ENCODE results near the gene TBXA2R.
"Not testable (repeated sequence)": the region's sequence is repeated elsewhere in the genome, so short reads cannot be mapped to it uniquely, and the experiment has no call there.

Gene TBXA2R

DNA sequence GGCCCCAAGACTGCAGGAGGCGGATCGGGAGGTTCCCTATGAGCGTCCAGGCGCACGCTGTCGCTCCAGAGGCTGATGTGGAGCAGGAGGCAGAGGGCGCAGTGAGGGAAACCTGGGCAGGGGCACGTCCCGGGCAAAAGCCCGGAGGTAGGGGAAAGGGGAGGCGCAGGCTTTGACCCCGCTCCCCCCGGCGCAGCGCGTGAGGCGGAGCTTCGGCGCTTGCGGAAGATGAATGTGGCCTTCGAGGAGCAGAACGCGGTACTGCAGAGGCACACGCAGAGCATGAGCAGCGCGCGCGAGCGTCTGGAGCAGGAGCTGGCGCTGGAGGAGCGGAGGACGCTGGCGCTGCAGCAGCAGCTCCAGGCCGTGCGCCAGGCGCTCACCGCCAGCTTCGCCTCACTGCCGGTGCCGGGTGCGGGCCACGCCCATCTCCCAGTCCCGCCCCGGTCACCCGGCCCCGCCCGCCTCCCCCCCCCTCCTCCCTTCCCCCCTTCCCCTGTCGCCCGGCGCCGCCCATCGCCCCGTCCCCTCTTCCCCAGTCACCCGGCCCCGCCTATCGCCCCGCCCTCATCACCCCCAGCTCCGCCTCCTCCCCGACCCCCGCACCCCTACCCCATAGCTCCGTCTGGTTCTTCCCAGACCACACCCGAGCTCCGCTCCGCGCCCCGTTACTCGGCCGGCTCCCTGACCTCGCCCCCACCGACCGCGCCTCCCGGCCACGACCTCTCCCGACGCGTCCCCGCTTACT is 29.8 kb downstream of the TBXA2R start:
- no peak for DNase-seq

DNA sequence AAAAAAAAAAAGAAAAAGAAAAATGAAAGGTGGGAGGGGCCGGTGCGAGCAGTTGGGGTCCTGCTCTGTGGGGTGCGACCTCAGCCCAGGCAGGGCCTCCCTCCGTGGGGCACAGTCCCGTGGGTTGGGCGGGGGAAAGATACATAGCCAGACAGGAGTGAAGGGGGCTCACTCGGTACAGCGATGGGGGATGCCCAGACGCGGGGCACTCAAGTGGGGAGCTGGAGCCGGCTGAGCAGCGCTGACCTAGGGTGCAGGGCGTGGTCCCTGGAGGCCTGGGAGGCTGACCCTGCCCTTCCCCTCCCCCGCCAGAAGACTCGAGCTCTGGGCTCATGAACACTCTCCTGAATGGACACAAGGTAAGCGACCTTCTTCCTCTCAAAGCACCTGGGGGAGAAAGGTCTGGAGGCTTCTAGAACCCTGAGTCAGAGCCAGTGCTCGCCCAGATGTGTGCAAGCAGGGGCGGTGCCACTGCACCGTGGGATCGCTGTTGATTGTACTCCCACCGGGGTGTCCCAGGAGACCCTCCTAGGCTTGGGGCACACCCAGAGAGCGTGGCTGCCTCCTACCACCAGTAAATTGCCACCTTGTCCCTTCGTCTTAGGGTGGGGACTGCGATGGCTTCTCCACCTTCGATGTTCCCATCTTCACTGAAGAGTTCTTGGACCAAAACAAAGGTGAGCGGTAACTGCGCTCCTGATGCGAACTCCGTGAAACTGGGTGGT is 30.6 kb downstream of the TBXA2R start:
- DNase-seq, result no peak

- peak; percentile 40 for DNase-seq
These were observed 31.4 kb downstream of the TBXA2R start for GRCh38 chr19:3575260-3575741.

DNA sequence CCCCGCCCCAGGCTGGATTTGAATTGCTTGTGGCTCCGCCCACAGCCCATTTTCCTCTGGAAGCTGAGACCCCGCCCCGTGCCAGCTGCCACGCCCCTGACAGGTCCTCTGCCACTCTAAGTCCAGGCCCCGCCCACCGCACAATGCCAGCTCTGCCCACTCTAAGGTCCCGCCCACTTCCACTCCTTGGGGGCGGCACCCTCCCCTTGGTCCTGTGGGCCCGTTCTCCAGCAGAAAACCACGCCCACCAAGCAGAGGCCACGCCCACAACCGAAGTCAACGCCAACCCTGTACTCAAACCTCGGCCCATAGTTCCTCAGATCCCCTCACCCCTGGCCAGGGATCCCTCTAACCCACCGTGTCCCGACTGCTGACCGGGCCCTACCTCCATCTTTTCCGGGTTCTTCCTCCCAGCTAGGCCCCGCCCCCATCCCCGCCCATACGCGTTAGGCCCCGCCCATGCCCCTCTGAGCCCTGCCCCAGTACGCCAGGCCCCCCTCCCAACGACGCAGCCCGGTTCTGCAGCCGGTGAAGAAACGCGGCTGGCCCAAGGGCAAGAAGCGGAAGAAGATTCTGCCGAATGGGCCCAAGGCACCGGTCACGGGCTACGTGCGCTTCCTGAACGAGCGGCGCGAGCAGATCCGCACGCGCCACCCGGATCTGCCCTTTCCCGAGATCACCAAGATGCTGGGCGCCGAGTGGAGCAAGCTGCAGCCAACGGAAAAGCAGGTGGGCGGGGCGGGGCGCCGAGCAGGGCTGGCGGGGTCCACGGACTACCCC is 32.6 kb downstream of the TBXA2R start:
- peak; percentile 95 for DNase-seq

- DNase-seq, result peak; percentile 39
These were observed 33.4 kb downstream of the TBXA2R start for GRCh38 chr19:3573162-3573857.

- DNase-seq, result no peak
These were observed 33.9 kb downstream of the TBXA2R start, which contains the start of gene HMG20B for GRCh38 chr19:3572855-3573161. TSS of gene HMG20B (plus strand) at chr19:3572944. CDS start at chr19:3573310, 366 bp downstream.

DNA sequence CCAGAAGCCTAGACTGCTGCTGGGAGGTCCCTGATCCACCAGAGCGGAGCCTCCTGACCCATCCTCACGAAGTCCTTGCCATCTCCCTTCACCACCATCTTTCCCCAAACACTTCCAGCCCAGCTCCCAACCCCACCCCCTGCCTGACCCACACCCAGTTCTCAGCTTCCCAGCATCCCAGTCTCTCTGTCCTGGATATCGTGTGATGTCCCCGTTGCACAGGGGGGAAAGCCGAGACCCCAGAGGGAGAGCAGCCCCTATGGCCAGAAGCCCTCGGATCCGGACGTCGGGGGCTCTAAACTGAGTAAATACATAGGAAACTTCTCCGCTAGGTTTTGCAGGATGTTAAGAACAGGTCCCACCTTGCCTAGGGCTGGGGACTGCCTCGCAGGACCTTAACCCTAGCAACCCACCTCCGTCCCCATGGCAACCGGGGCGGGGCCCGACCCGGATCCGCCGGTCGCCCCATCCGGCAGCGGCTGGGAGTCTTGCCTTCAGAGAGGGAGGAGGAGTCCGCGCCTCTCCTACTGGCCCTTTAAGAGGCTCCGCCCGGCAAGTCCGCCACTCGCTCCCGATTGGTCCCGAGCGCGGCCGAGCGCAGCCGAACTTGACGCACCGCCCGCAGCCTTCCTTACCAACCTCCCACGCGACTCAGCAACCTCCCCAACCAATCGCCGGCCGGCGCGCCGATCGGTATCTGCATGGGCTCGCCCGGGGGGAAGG is 34.4 kb downstream of the TBXA2R start:
- peak; percentile 99 for DNase-seq

- no peak for DNase-seq
These were observed 36.1 kb downstream of the TBXA2R start for GRCh38 chr19:3570606-3571011.

- not testable (repeated sequence) for DNase-seq
These were observed 36.6 kb downstream of the TBXA2R start for GRCh38 chr19:3570042-3570441.

- DNase-seq, result no peak
These were observed 41.5 kb downstream of the TBXA2R start for GRCh38 chr19:3565139-3565538.

DNA sequence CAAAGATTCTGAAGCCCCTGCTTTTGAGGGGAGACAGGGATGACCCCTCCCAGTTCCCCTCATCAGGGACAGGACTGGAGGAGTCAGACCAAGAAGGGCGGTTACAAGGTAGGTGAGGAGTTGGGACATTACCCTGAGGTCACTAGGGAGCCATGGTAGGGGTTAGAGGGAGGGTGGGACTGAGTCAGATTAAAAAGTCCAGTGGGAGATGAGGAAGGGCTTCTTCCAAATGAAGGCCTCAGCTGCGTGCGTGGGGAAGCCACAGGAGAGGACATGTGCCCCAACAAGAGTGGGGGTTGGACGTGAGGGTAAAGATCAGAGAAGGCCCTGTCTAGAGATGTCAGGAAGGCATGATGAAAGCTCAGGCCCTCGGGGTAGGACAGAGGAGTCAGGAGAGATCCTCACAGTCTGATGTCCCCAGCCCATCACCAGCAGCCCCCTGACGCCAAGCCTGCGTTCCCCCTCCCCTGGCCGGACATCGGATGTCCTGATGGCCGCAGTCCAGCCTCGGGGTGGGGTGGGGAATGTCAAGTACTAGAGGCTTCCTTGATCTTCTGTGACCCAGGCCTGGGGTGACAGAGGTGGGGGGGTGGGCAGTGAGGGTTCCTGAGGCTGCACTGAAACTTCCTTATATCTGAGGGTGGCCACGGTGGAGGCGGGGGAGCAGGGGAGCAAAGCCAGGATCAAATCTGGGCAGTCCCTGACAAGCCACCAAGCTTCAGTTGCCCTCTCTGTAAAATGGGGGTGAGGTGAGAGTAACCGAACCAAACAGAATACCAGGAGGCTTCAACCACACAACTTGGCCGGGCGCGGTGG is 42.8 kb downstream of the TBXA2R start:
- no peak for DNase-seq

DNA sequence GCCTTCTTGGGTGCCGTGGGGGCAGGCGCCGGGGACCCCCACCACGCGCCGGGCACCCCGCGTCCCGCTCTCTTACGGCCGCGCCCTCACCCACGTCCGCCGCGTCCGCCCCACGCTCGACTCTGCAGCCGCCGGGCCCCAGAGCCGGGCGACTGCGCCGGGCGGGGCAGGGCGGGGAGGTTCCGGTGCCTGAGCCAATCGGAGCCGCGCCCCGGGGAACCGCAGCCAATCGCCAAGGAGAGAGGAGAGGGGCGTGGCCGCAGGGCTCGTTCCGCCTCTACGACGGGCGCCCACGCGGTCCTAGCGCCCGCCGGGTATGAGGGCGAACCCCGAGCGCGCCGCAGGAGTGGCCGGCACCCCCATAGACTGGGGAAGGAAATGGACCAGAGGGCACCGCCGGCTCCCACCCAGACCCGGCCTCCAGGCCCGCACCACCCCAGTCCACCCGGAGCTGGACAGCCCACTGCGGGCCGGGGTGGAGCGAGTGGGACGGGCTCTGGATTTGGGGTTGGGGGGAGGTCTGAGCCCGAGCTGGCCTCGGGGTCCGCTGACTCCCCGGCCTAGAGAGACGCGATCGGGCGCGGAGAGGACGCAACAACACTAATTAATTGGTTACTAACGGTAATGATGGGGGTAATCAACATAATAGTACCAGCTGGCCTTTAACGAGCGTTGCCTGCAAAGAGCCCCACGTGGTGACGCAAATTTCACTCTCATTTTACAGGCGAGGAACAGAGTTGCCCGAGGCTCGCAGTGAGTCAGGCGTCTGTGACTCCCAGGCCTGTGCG is 49.0 kb downstream of the TBXA2R start, which contains the start of gene MFSD12:
TSS of gene MFSD12 (minus strand) at position 126 of the 788 bp plus-strand sequence. CDS start 183 bp downstream, outside the sequence.
- peak; percentile 94 for DNase-seq

GRCh38 chr19:3556978-3557460 is 49.7 kb downstream of the TBXA2R start:
- DNase-seq, result peak; percentile 27

- DNase-seq, result no peak
These were observed 50.2 kb downstream of the TBXA2R start for GRCh38 chr19:3556423-3556977.

GRCh38 chr19:3555653-3556422 is 50.8 kb downstream of the TBXA2R start:
- no peak for DNase-seq

GRCh38 chr19:3554254-3555083 is 52.2 kb downstream of the TBXA2R start:
- no peak for DNase-seq

DNA sequence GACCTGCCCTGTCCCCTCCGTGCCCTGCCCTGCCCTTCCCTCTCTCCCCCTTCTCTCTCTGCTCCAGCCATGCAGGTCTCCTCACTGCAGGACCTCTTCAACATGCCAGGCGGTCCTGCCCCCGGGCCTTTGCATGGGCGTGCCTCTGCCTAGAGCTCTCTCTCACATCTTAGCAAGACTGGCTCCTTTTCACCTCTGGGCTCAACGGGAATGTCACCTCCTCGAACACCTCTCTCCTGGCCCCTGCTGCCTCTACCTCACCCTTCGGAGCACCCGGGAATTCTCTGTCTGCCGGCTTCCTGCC is 54.9 kb downstream of the TBXA2R start:
- DNase-seq, result no peak

All from NCI-H82 (cell line).